T-cell (primary cell): ENCODE measurements around the gene TMA7. TPM values are rescaled to one million over a fixed set of nuclear protein-coding genes. Genes with fewer than 3 reads are reported as not detected.
A peak's percentile ranks its signal among the peaks of the same experiment; 100 is the strongest.

Experiments used
- ATAC-seq, 4 experiments: fragments of 200-7000 bp in 3 of 4; fragments of 150-1000 bp in 1 of 4; cut with Tn5 transposase; replicated peaks in 1 of 4; 1 replicate in 3 of 4; 2 replicates in 1 of 4; pipeline ENCODE4 v1.10.0; 2021; ENCODE audit warnings: moderate library complexity in 3 of 4, mild to moderate bottlenecking in 2 of 4, moderate number of reproducible peaks in 1 of 4
- CTCF ChIA-PET, 2 donors: fragments of 300-600 bp; sonication (Branson Sonifier 250); formaldehyde crosslinking; loops; one replicate each; lab custom pipeline; 2022; ENCODE audit warnings: antibody characterized with exemption in 2 of 2; lab: Charles Lee
- POLR2A ChIA-PET, 2 donors: fragments of 300-600 bp; sonication (Branson Sonifier 250); formaldehyde crosslinking; loops; one replicate each; lab custom pipeline; 2022; ENCODE audit warnings: antibody characterized with exemption in 2 of 2; lab: Charles Lee
- DNase-seq, 35 experiments: peaks; one replicate each; pipeline versions ENCODE4 v3.0.0 to v3.0.0-alpha.2; 2013 to 2023
- H3K27ac ChIP-seq: one replicate; pipeline ENCODE4 v1.5.1; 2013; ENCODE audit warnings: low read length
- H3K27me3 ChIP-seq, 2 experiments: replicated peaks in 1 of 2; 1 replicate in 1 of 2; 2 replicates in 1 of 2; pipeline versions ENCODE4 v1.6.1 to v1.7.0; 2013; ENCODE audit warnings: low read length in 1 of 2, mixed read lengths in 1 of 2; ENCODE audit not compliant: control insufficient read depth in 2 of 2, insufficient read depth in 2 of 2; ENCODE audit errors: extremely low read depth in 1 of 2
- H3K36me3 ChIP-seq, 2 donors: 1 replicate in 1 of 2; 2 replicates in 1 of 2; pipeline versions ENCODE4 v1.6.1 to v1.7.0; 2013; ENCODE audit warnings: low read length in 1 of 2; ENCODE audit not compliant: control insufficient read depth in 2 of 2, insufficient read depth in 1 of 2; ENCODE audit errors: extremely low read depth in 1 of 2
- H3K4me1 ChIP-seq, 2 experiments: 1 replicate in 1 of 2; 2 replicates in 1 of 2; pipeline versions ENCODE4 v1.6.1 to v1.7.0; 2013; ENCODE audit warnings: low read length in 2 of 2, mixed read lengths in 1 of 2; ENCODE audit not compliant: insufficient read depth in 2 of 2, control insufficient read depth in 1 of 2; ENCODE audit errors: extremely low read depth in 1 of 2
- H3K4me3 ChIP-seq, 2 donors: 1 replicate in 1 of 2; 2 replicates in 1 of 2; pipeline versions ENCODE4 v1.5.1 to v1.7.0; 2013; ENCODE audit warnings: mild to moderate bottlenecking in 2 of 2, low read length in 1 of 2, moderate library complexity in 1 of 2; ENCODE audit not compliant: control insufficient read depth in 1 of 2; ENCODE audit errors: extremely low read depth in 1 of 2
- H3K9me3 ChIP-seq: 2 replicates; pipeline ENCODE4 v1.7.0; 2013
- H3K27ac Mint-ChIP-seq, 2 donors: one replicate each; pipeline ENCODE4 v1.8.0; 2020 to 2021; ENCODE audit warnings: mild to moderate bottlenecking in 2 of 2, mixed read lengths in 2 of 2
- H3K27me3 Mint-ChIP-seq, 2 donors: one replicate each; pipeline ENCODE4 v1.8.0; 2021 to 2022; ENCODE audit warnings: mixed read lengths in 2 of 2
- H3K36me3 Mint-ChIP-seq: one replicate; pipeline ENCODE4 v1.8.0; 2021; ENCODE audit warnings: mixed read lengths
- H3K4me1 Mint-ChIP-seq, 3 donors: one replicate each; pipeline ENCODE4 v1.8.0; 2020 to 2022; ENCODE audit warnings: mixed read lengths in 3 of 3, mild to moderate bottlenecking in 1 of 3
- H3K4me3 Mint-ChIP-seq, 3 donors: one replicate each; pipeline ENCODE4 v1.8.0; 2020 to 2022; ENCODE audit warnings: mild to moderate bottlenecking in 3 of 3, mixed read lengths in 3 of 3, moderate library complexity in 3 of 3
- H3K9me3 Mint-ChIP-seq, 3 donors: one replicate each; pipeline ENCODE4 v1.8.0; 2020 to 2022; ENCODE audit warnings: mixed read lengths in 3 of 3
- WGBS: methylation state at CpG from one replicate; pipeline ENCODE4 v1.1.5; 2013; ENCODE audit warnings: missing lambda C conversion rate; ENCODE audit not compliant: insufficient coverage; 5-methylcytosine and 5-hydroxymethylcytosine counted together
- total RNA-seq, 35 experiments: library from RNA in 6 of 35; stranded (reverse) in 6 of 35; fragments of 120-200 nt in 1 of 35; gene quantifications; one replicate each; pipeline versions ENCODE4 v1.2.1 to v1.2.4 and lab custom pipeline; 2013 to 2026

Gene TMA7
- total RNA-seq, 5 donors from 2014 or later (not counting 1 experiment from before 2014, with no cell fraction given), result 216 to 245 (median 229) TPM

- H3K27ac Mint-ChIP-seq, result no peak overlapping the region
- peaks cover 11 to 15% (median 11%) of the 10 kb centered on the region in 3 donors for H3K4me1 Mint-ChIP-seq
- DNase-seq, result peak in 1 of 35 experiments; percentile 16
- H3K4me3 Mint-ChIP-seq, result peak overlapping the region; percentile 54 to 83 (median 59)
- under 1% methylated on average over 30 of the region's 60 CpGs for WGBS
- peaks cover 0 to 19% of the 10 kb centered on the region in 2 experiments for H3K27me3 ChIP-seq
- peaks cover 6 to 15% of the 10 kb centered on the region in 2 donors for H3K36me3 ChIP-seq
- no peaks in the 10 kb centered on the region for H3K9me3 ChIP-seq
- H3K4me1 ChIP-seq, result peaks cover 0 to 19% of the 10 kb centered on the region in 2 experiments
- H3K36me3 Mint-ChIP-seq, result peaks cover 4% of the 10 kb centered on the region
- H3K27me3 Mint-ChIP-seq, result no peaks in the 10 kb centered on the region
- no peak overlapping the region for H3K27ac ChIP-seq
- peak overlapping the region; percentile 31 to 38 for H3K4me3 ChIP-seq
- H3K9me3 Mint-ChIP-seq, result no peaks in the 10 kb centered on the region
- ChIA-PET CTCF (no interaction called here), POLR2A (no interaction called here)
- ATAC-seq, result peak; percentile 2 to 67 (median 6)
Observed at GRCh38 chr3:48428572-48429316, 11.3 kb upstream of the TMA7 start.

GRCh38 chr3:48429317-48429959 is 10.6 kb upstream of the TMA7 start:
- Mint-ChIP-seq H3K4me1 (peaks cover 15 to 20% (median 16%) of the 10 kb centered on the region in 3 donors), H3K27ac (no peak overlapping the region), H3K4me3 (peak overlapping the region; percentile 75 to 83 (median 77)), H3K9me3 (no peaks in the 10 kb centered on the region), H3K27me3 (no peaks in the 10 kb centered on the region), H3K36me3 (peaks cover 4% of the 10 kb centered on the region)
- Histone ChIP-seq H3K36me3 (peaks cover 6 to 15% of the 10 kb centered on the region in 2 donors), H3K4me3 (peak overlapping the region; percentile 51 to 57), H3K27me3 (peaks cover 0 to 19% of the 10 kb centered on the region in 2 experiments), H3K4me1 (peaks cover 0 to 23% of the 10 kb centered on the region in 2 experiments), H3K9me3 (no peaks in the 10 kb centered on the region), H3K27ac (no peak overlapping the region)
- ATAC-seq (peak; percentile 71 to 81 (median 76)), DNase-seq (peak in 32 of 35 experiments; percentile 23 to 73 (median 45))
- ChIA-PET POLR2A (interaction anchor here in 1 of 2 donors (0.6 kb wide), 1 partner anchor 67 kb away, joined by 5 read pairs; no protein-coding TSS in a partner anchor), CTCF (no interaction called here)
- WGBS, result under 1% methylated on average over 86 of the region's 86 CpGs

GRCh38 chr3:48429960-48430707 is 9.9 kb upstream of the TMA7 start, which contains the start of gene PLXNB1:
PLXNB1 (minus strand) TSS chr3:48430086; CDS start chr3:48424611, 5,475 bp downstream.
- Mint-ChIP-seq H3K36me3 (peaks cover 4% of the 10 kb centered on the region), H3K4me1 (peaks cover 20 to 24% (median 22%) of the 10 kb centered on the region in 3 donors), H3K27ac (no peak within 1 kb of the TSS), H3K4me3 (peak within 1 kb of the TSS; percentile 75 to 83 (median 77)), H3K9me3 (no peaks in the 10 kb centered on the region), H3K27me3 (no peaks in the 10 kb centered on the region)
- ChIA-PET POLR2A (interaction anchor here in 1 of 2 donors (0.6 kb wide), 1 partner anchor 66 kb away, joined by 5 read pairs; no protein-coding TSS in a partner anchor), CTCF (no interaction called here)
- no peaks in the 10 kb centered on the region for H3K9me3 ChIP-seq
- DNase-seq (peak in 3 of 35 experiments; percentile 10 to 28 (median 23)), ATAC-seq (peak in 3 of 4 experiments; percentile 14 to 23 (median 15))
- no peak within 1 kb of the TSS for H3K27ac ChIP-seq
- peaks cover 6 to 15% of the 10 kb centered on the region in 2 donors for H3K36me3 ChIP-seq
- WGBS, result 43% methylated on average over 10 of the region's 15 CpGs
- H3K4me1 ChIP-seq, result peaks cover 0 to 29% of the 10 kb centered on the region in 2 experiments
- H3K27me3 ChIP-seq, result peaks cover 0 to 19% of the 10 kb centered on the region in 2 experiments
- peak within 1 kb of the TSS; percentile 51 to 57 for H3K4me3 ChIP-seq

- Histone ChIP-seq H3K4me3 (no peak overlapping the region), H3K27ac (no peak overlapping the region), H3K4me1 (peaks cover 0 to 33% of the 10 kb centered on the region in 2 experiments), H3K9me3 (no peaks in the 10 kb centered on the region), H3K36me3 (peaks cover 6 to 15% of the 10 kb centered on the region in 2 donors), H3K27me3 (peaks cover 0 to 19% of the 10 kb centered on the region in 2 experiments)
- ChIA-PET CTCF (interaction anchor here in 1 of 2 donors (0.6 kb wide), 1 partner anchor 81 kb away, joined by 5 read pairs; no protein-coding TSS in a partner anchor), POLR2A (no interaction called here)
- Mint-ChIP-seq H3K9me3 (no peaks in the 10 kb centered on the region), H3K36me3 (peaks cover 4% of the 10 kb centered on the region), H3K27me3 (no peaks in the 10 kb centered on the region), H3K4me3 (peak overlapping the region; percentile 75 to 83 (median 77)), H3K27ac (no peak overlapping the region), H3K4me1 (peaks cover 22 to 24% (median 23%) of the 10 kb centered on the region in 3 donors)
- DNase-seq (no peak), ATAC-seq (no peak)
- WGBS, result 67% methylated on average over 1 of the region's 1 CpG
Observed at GRCh38 chr3:48430708-48431101, 9.4 kb upstream of the TMA7 start.

- H3K9me3 ChIP-seq, result no peaks in the 10 kb centered on the region
- peak overlapping the region; percentile 63 to 83 (median 75) for H3K4me3 Mint-ChIP-seq
- H3K27me3 ChIP-seq, result peaks cover 0 to 17% of the 10 kb centered on the region in 2 experiments
- DNase-seq (no peak), ATAC-seq (no peak)
- H3K9me3 Mint-ChIP-seq, result no peaks in the 10 kb centered on the region
- WGBS, result 94% methylated on average over 7 of the region's 8 CpGs
- H3K4me3 ChIP-seq, result no peak overlapping the region
- ChIA-PET CTCF (interaction anchor here (0.6 to 1.4 kb wide), 2 partner anchors 31 to 81 kb away, joined by 4 to 5 read pairs; no protein-coding TSS in a partner anchor), POLR2A (no interaction called here)
- H3K4me1 Mint-ChIP-seq, result peaks cover 22 to 24% (median 23%) of the 10 kb centered on the region in 3 donors
- H3K4me1 ChIP-seq, result peaks cover 0 to 40% of the 10 kb centered on the region in 2 experiments
- peaks cover 4% of the 10 kb centered on the region for H3K36me3 Mint-ChIP-seq
- H3K27me3 Mint-ChIP-seq, result no peaks in the 10 kb centered on the region
- peaks cover 6 to 15% of the 10 kb centered on the region in 2 donors for H3K36me3 ChIP-seq
- no peak overlapping the region for H3K27ac Mint-ChIP-seq
- H3K27ac ChIP-seq, result no peak overlapping the region
Observed at GRCh38 chr3:48431224-48432029, 8.6 kb upstream of the TMA7 start.
